Neural crest cell (in vitro differentiated cells): ENCODE measurements around the gene FMO4. TPM values are rescaled to one million over a fixed set of nuclear protein-coding genes. Genes with fewer than 3 reads are reported as not detected.
"Not testable (repeated sequence)": the region's sequence is repeated elsewhere in the genome, so short reads cannot be mapped to it uniquely, and the experiment has no call there.

Experiments used
- DNase-seq: peaks from one replicate; pipeline ENCODE4 v3.0.0; 2021; ENCODE audit warnings: low read depth, mixed read lengths, low spot score
- H3K27ac Mint-ChIP-seq: one replicate; pipeline ENCODE4 v1.8.0; 2021; ENCODE audit warnings: mild to moderate bottlenecking, mixed read lengths; ENCODE audit not compliant: unreplicated experiment
- H3K27me3 Mint-ChIP-seq: 2 replicates; pipeline ENCODE4 v1.8.0; 2021; ENCODE audit warnings: low read depth, mild to moderate bottlenecking, mixed read lengths
- H3K36me3 Mint-ChIP-seq: 2 replicates; pipeline ENCODE4 v1.8.0; 2021; ENCODE audit warnings: low read depth, mild to moderate bottlenecking, mixed read lengths
- H3K4me1 Mint-ChIP-seq: 2 replicates; pipeline ENCODE4 v1.8.0; 2021; ENCODE audit warnings: mixed read lengths
- H3K4me3 Mint-ChIP-seq: one replicate; pipeline ENCODE4 v1.8.0; 2021; ENCODE audit warnings: mild to moderate bottlenecking, mixed read lengths
- H3K9me3 Mint-ChIP-seq: 2 replicates; pipeline ENCODE4 v1.8.0; 2021; ENCODE audit warnings: mixed read lengths
- CTCF ChIP-seq: fragments of 200-600 bp; sonication (generic); conservative IDR thresholded peaks from 2 replicates; pipeline ENCODE4 v1.5.0; 2021; ENCODE audit warnings: antibody characterized with exemption, mild to moderate bottlenecking
- total RNA-seq: library from RNA; stranded (reverse); gene quantifications from 2 replicates; pipeline ENCODE4 v1.2.1, GENCODE V29; 2021

FMO4 gene
- total RNA-seq, 1 donor from 2014 or later, result 0.77 TPM

GRCh38 chr1:171381866-171382210, 67.9 kb downstream of the FMO4 start:
- H3K27me3 Mint-ChIP-seq, result peaks cover 4% of the 10 kb centered on the region
- peaks cover 7% of the 10 kb centered on the region for H3K9me3 Mint-ChIP-seq
- TF ChIP-seq CTCF, result no peak
- H3K36me3 Mint-ChIP-seq, result peaks cover 4% of the 10 kb centered on the region
- no peak overlapping the region for H3K27ac Mint-ChIP-seq
- no peaks in the 10 kb centered on the region for H3K4me1 Mint-ChIP-seq
- no peak overlapping the region for H3K4me3 Mint-ChIP-seq
- no peak for DNase-seq

GRCh38 chr1:171384496-171384895, 70.5 kb downstream of the FMO4 start:
- no peak for DNase-seq
- Mint-ChIP-seq H3K4me3 (no peak overlapping the region), H3K36me3 (peaks cover 4% of the 10 kb centered on the region), H3K27me3 (peaks cover 4% of the 10 kb centered on the region), H3K9me3 (peaks cover 7% of the 10 kb centered on the region), H3K27ac (no peak overlapping the region), H3K4me1 (no peaks in the 10 kb centered on the region)
- no peak for TF ChIP-seq CTCF

- no peak for TF ChIP-seq CTCF
- Mint-ChIP-seq H3K27me3 (peaks cover 4% of the 10 kb centered on the region), H3K36me3 (no peaks in the 10 kb centered on the region), H3K9me3 (peaks cover 2% of the 10 kb centered on the region), H3K27ac (no peak overlapping the region), H3K4me3 (no peak overlapping the region), H3K4me1 (no peaks in the 10 kb centered on the region)
- no peak for DNase-seq
Measured at GRCh38 chr1:171389171-171389570, 75.2 kb downstream of the FMO4 start.

GRCh38 chr1:171390740-171391139, 76.8 kb downstream of the FMO4 start:
- H3K4me3 Mint-ChIP-seq, H3K36me3 Mint-ChIP-seq, H3K27ac Mint-ChIP-seq, H3K4me1 Mint-ChIP-seq, H3K27me3 Mint-ChIP-seq, H3K9me3 Mint-ChIP-seq, DNase-seq: not testable (repeated sequence)

Other genes with a start within 250 kb of the FMO4 start
- not detected in 2 replicates for gene FMO3, start 223.3 kb upstream of the FMO4 start, total RNA-seq
- not detected in 2 replicates for gene FMO2, start 128.9 kb upstream of the FMO4 start, total RNA-seq
- not detected in 2 replicates for gene FMO1, start 65.7 kb upstream of the FMO4 start, total RNA-seq
- 218 and 241 TPM in 2 replicates for gene PRRC2C, start 171.3 kb downstream of the FMO4 start, total RNA-seq